Activated T-cell treated with anti-CD3 and anti-CD28 coated beads, Interleukin-2, amount 50 U/mL, for 48 hours (primary cell): ENCODE results near the gene RPS8.
"Not testable (repeated sequence)": the region's sequence is repeated elsewhere in the genome, so short reads cannot be mapped to it uniquely, and the experiment has no call there.

Experiments used
- DNase-seq, 2 experiments: peaks; one replicate each; pipeline ENCODE4 v3.0.0-alpha.2; 2020

RPS8 gene

GRCh38 chr1:44820328-44821239 is 45.2 kb downstream of the RPS8 start:
- no peak for DNase-seq

DNA sequence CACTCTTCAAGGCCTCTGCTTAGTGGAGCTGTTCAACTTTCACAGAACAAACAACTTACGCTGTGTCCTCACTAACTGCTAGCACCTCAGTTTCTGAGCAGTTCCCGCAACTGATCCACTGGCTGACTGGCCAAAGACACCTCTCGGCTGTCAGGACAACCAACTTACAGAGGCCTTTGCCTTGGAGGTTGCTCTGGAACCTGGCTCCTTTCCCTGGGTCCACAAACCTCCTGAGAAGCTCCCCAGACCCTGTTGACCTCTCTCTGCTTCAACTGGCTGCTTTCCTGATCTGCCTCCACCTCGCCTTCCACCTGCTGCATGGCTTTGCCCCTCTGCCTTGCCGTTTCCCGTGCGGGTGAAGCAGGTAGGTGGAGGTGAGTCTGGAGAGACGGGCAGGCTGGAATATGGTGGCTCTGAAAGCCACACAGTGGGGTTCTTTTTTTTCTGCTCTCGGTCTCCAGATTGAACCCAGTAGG is 45.9 kb downstream of the RPS8 start:
- DNase-seq, result no peak

DNA sequence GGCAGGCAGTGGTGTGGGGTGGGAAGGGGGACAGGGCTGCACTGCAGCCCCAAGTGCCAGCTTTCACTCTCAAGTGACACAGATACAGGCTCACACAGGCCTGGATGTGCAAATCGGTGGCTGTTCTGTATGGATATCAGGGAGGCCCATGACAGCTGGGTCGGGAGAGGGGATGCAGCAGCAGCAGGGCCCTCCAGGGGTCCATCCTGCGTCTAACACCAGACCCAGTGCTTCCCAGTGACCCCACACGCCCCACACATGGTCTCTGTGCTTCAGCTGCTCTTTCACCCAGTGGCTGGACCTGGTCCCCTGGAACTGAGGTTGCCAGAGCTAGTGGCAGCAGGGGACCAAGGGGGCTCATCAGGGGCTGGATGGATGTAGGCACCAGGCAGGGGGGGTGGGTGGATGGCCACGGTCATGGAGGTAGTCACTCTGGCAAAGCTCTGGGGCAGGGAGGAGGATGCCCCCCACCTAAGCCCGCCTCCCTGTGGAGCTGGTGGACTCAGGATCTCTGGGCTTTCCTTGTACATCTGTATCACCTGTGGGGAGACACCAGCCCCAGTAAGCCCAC is 46.9 kb downstream of the RPS8 start:
- DNase-seq, result no peak

DNA sequence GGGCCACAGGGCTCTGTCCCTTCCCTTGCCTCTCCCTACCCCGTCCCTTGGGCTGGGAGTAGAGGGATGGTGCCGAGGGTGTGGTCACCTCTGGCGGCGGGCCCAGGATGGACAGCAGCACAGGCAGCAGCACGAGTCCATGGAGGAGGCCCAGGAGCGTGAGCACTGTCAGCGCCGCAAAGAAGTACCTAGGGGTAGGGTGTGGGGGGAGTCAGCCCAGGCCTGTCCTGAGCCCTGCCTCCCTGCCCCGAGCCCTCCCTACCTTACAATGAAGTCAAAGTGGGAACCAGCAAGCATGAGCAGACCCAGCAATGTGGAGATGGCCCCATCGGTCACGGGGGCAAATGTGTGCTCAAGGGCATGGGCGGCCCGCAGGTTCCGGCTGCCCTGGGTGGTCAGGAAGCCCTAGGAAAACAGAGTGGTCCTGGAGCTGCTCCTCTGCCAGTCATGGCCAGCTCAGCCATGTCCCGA is 47.7 kb downstream of the RPS8 start:
- DNase-seq, result no peak

- not testable (repeated sequence) for DNase-seq
Observed at GRCh38 chr1:44824392-44824791, 49.1 kb downstream of the RPS8 start.

GRCh38 chr1:44826375-44827196 is 51.2 kb downstream of the RPS8 start:
- no peak for DNase-seq

- no peak for DNase-seq
Observed at GRCh38 chr1:44827197-44828002, 52.1 kb downstream of the RPS8 start.

DNA sequence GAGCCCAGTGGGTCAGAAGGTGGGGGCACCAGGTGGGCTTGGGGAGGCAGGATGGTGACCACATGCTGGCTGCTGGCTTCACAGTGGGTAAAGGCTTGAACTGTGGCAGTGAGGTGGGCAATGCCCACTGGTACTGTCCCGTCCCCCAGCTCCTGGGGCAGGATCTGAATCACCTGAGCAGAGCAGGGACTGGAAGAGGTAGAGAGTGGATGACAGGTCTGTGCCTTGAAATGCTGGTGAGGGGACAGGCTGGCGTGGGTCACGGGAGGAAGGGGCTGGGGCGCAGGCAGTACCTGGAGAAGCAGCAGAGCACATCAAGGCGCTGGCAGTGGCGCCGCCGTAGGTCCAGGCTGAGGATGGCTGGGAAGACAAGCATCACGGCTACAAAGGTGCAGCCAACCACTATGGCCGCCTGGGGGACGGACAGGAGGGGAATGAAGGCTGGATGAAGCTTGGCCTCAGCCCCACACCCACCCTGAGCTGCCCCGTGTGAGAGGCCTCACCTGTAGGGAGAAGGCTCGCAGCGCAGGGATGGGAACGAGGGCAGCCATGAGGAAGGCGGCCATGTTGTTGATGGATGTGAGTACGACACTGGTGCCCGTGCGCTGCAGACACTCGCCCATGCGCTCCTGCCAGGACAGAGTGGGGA is 52.8 kb downstream of the RPS8 start:
- DNase-seq, result no peak
